ENCODE results near the gene TFEB. TPM values are rescaled to one million over a fixed set of nuclear protein-coding genes. Genes with fewer than 3 reads are reported as not detected.

TFEB gene
- polyA plus RNA-seq, 1 donor (not counting 4 experiments of a cell fraction or from before 2014, with no cell fraction given) = 4.3 TPM

DNA sequence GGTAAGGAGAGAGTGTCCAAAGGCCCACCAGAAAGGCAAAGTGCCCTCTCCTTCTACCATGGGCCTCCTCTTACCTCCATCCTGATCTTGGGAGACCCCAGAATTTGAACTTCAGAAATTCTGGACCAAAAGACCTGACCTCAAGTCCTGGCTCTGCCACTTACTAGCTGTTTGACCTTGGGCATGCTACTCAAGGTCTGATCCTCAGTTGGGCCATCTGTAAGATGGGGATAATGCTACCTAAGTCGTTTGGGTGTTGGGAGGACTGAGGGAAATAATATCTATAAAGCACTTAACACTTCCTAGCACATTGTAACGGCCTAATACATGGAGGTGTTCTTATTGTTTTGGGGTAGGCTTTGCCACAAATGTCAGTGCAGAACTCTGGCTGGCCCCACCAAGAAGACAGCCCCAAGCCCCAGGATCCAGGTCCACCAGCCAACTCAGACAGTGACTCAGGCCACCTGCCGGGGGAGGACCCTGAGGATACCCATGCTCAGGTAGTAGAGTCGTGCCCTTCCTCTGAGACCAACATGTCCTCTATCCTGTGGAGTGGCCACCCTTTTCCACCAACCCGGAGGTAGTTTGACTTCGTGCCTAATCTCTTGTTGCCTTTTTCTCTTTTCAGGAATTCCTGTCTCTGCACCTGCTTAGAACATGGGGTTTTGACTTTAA is 47.8 kb upstream of the TFEB start:
- no peak for DNase-seq (ENCODE audit: low read depth, low spot score)
- dilution Hi-C loops (cut with MboI; ENCODE audit: extremely low pct_ligation_motif_present, low sequenced_read_pairs) = no loop called here
- Histone ChIP-seq H3K79me2 (ENCODE audit: control insufficient read depth, insufficient read depth, low read length) (peaks cover 5% of the 10 kb centered on the region), H3K4me3 (ENCODE audit: control insufficient read depth in 2 of 3, extremely low read depth in 1 of 3, insufficient read depth in 2 of 3, low read depth in 1 of 3, low read length in 3 of 3) (no peak overlapping the region), H3K27me3 (ENCODE audit: control insufficient read depth, extremely low read depth, insufficient read depth, low read length) (no peaks in the 10 kb centered on the region), H3K27ac (ENCODE audit: control insufficient read depth, insufficient read depth, low read length) (no peak overlapping the region), H4K20me1 (ENCODE audit: control insufficient read depth, extremely low read depth, insufficient read depth, low read length) (no peaks in the 10 kb centered on the region), H3K4me2 (ENCODE audit: control insufficient read depth, extremely low read depth, insufficient read depth, low read depth, low read length) (no peak overlapping the region), H3K4me1 (ENCODE audit: control insufficient read depth, extremely low read depth, insufficient read depth, low read length) (peaks cover 35% of the 10 kb centered on the region), H3K9me1 (ENCODE audit: control insufficient read depth, extremely low read depth, insufficient read depth, low read length) (no peaks in the 10 kb centered on the region), H3K9me3 (ENCODE audit: control insufficient read depth, low read depth, low read length) (no peaks in the 10 kb centered on the region), H3K9ac (ENCODE audit: control insufficient read depth, extremely low read depth, insufficient read depth, low read length) (no peak overlapping the region), H2AFZ (ENCODE audit: control insufficient read depth, low read length) (no peak overlapping the region), H3K36me3 (ENCODE audit: control insufficient read depth in 2 of 2, extremely low read depth in 1 of 2, insufficient read depth in 2 of 2, low read length in 2 of 2) (no peaks in the 10 kb centered on the region)
- no peak for FAIRE-seq
- TF ChIP-seq, protein P1, sequence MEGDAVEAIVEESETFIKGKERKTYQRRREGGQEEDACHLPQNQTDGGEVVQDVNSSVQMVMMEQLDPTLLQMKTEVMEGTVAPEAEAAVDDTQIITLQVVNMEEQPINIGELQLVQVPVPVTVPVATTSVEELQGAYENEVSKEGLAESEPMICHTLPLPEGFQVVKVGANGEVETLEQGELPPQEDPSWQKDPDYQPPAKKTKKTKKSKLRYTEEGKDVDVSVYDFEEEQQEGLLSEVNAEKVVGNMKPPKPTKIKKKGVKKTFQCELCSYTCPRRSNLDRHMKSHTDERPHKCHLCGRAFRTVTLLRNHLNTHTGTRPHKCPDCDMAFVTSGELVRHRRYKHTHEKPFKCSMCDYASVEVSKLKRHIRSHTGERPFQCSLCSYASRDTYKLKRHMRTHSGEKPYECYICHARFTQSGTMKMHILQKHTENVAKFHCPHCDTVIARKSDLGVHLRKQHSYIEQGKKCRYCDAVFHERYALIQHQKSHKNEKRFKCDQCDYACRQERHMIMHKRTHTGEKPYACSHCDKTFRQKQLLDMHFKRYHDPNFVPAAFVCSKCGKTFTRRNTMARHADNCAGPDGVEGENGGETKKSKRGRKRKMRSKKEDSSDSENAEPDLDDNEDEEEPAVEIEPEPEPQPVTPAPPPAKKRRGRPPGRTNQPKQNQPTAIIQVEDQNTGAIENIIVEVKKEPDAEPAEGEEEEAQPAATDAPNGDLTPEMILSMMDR (optimal IDR thresholded peaks at IDR 0.05 in 1 of 3, IDR thresholded peaks at IDR 0.05 in 1 of 3, conservative IDR thresholded peaks at IDR 0.05 in 1 of 3; ENCODE audit: extremely low read depth in 1 of 3, insufficient read depth in 2 of 3, low read length in 3 of 3) = no peak

- Histone ChIP-seq H3K4me1 (ENCODE audit: control insufficient read depth, extremely low read depth, insufficient read depth, low read length) (peaks cover 35% of the 10 kb centered on the region), H3K79me2 (ENCODE audit: control insufficient read depth, insufficient read depth, low read length) (no peaks in the 10 kb centered on the region), H3K27ac (ENCODE audit: control insufficient read depth, insufficient read depth, low read length) (no peak overlapping the region), H3K9me1 (ENCODE audit: control insufficient read depth, extremely low read depth, insufficient read depth, low read length) (no peaks in the 10 kb centered on the region), H3K9ac (ENCODE audit: control insufficient read depth, extremely low read depth, insufficient read depth, low read length) (no peak overlapping the region), H3K27me3 (ENCODE audit: control insufficient read depth, extremely low read depth, insufficient read depth, low read length) (no peaks in the 10 kb centered on the region), H3K4me2 (ENCODE audit: control insufficient read depth, extremely low read depth, insufficient read depth, low read depth, low read length) (peak overlapping the region; percentile 87), H4K20me1 (ENCODE audit: control insufficient read depth, extremely low read depth, insufficient read depth, low read length) (no peaks in the 10 kb centered on the region), H3K9me3 (ENCODE audit: control insufficient read depth, low read depth, low read length) (no peaks in the 10 kb centered on the region), H2AFZ (ENCODE audit: control insufficient read depth, low read length) (no peak overlapping the region), H3K4me3 (ENCODE audit: control insufficient read depth in 2 of 3, extremely low read depth in 1 of 3, insufficient read depth in 2 of 3, low read depth in 1 of 3, low read length in 3 of 3) (peak overlapping the region in 1 of 3 experiments; percentile 67), H3K36me3 (ENCODE audit: control insufficient read depth in 2 of 2, extremely low read depth in 1 of 2, insufficient read depth in 2 of 2, low read length in 2 of 2) (peaks cover 2 to 6% of the 10 kb centered on the region in 2 experiments)
- dilution Hi-C loops (cut with MboI; ENCODE audit: extremely low pct_ligation_motif_present, low sequenced_read_pairs) = no loop called here
- TF ChIP-seq, protein P1 (optimal IDR thresholded peaks at IDR 0.05 in 1 of 3, IDR thresholded peaks at IDR 0.05 in 1 of 3, conservative IDR thresholded peaks at IDR 0.05 in 1 of 3; ENCODE audit: extremely low read depth in 1 of 3, insufficient read depth in 2 of 3, low read length in 3 of 3) = no peak
- TF ChIP-seq EZH2 (IDR thresholded peaks at IDR 0.05; ENCODE audit: low read length) = no peak
- DNase-seq (ENCODE audit: low read depth, low spot score) (no peak), FAIRE-seq (no peak)
Observed at GRCh38 chr6:41781366-41781730, 45.9 kb upstream of the TFEB start.
